HTR-8/SVneo (cell line): Measurements from ENCODE around the gene KRTAP13-4.

ENCODE experiments used
- DNase-seq: peaks from one replicate; pipeline ENCODE4 v3.0.0; 2011; ENCODE audit warnings: low spot score, mixed read lengths; ENCODE audit not compliant: insufficient read length
- FAIRE-seq: peaks from 2 replicates; lab custom pipeline; 2011; peaks lifted over from hg19 to GRCh38; lab: Jason Lieb, UNC

The KRTAP13-4 gene

GRCh38 chr21:30430170-30430655 lies at the start of gene KRTAP13-4:
KRTAP13-4 (plus strand) TSS chr21:30430220; CDS start chr21:30430276, 56 bp downstream.
- no peak for FAIRE-seq
- no peak for DNase-seq

GRCh38 chr21:30382201-30382600 lies 47.8 kb upstream of the KRTAP13-4 start:
- no peak for DNase-seq
- no peak for FAIRE-seq

- FAIRE-seq (no peak), DNase-seq (no peak)
These were observed 38.5 kb upstream of the KRTAP13-4 start for GRCh38 chr21:30391492-30392025.

- DNase-seq: no peak
- no peak for FAIRE-seq
These were observed 34.3 kb upstream of the KRTAP13-4 start, which contains the start of gene KRTAP13-1 for GRCh38 chr21:30395731-30396130. KRTAP13-1 (plus strand) TSS chr21:30396031; CDS start chr21:30396087, 56 bp downstream.

GRCh38 chr21:30408782-30409494 lies 21.1 kb upstream of the KRTAP13-4 start:
- FAIRE-seq (peak; percentile 83), DNase-seq (peak; percentile 10)

GRCh38 chr21:30415993-30416392 lies 14.0 kb upstream of the KRTAP13-4 start:
- DNase-seq (no peak), FAIRE-seq (no peak)

GRCh38 chr21:30425826-30426225 lies 4.2 kb upstream of the KRTAP13-4 start, which contains the start of gene KRTAP13-3:
KRTAP13-3 (minus strand) TSS chr21:30425926; CDS start chr21:30425912, 14 bp downstream.
- DNase-seq (no peak), FAIRE-seq (no peak)

GRCh38 chr21:30426731-30427130 lies 3.3 kb upstream of the KRTAP13-4 start:
- DNase-seq (no peak), FAIRE-seq (no peak)

GRCh38 chr21:30434033-30434631 lies 4.1 kb downstream of the KRTAP13-4 start:
- FAIRE-seq: no peak

GRCh38 chr21:30437010-30437565 lies 7.1 kb downstream of the KRTAP13-4 start:
- FAIRE-seq (no peak), DNase-seq (no peak)

More at GRCh38 chr21:30434033-30434631, 4.1 kb downstream of the KRTAP13-4 start:
- peak; percentile 6 for DNase-seq

GRCh38 chr21:30439975-30440374 lies 10.0 kb downstream of the KRTAP13-4 start, which contains the start of gene KRTAP15-1:
KRTAP15-1 (plus strand) TSS chr21:30440275; CDS start chr21:30440328, 53 bp downstream.
- DNase-seq (no peak), FAIRE-seq (no peak)

- FAIRE-seq: no peak
- DNase-seq: no peak
These were observed 13.2 kb downstream of the KRTAP13-4 start for GRCh38 chr21:30443226-30443625.

- FAIRE-seq: no peak
- no peak for DNase-seq
These were observed 14.2 kb downstream of the KRTAP13-4 start for GRCh38 chr21:30444204-30444603.

GRCh38 chr21:30447056-30447455 lies 17.0 kb downstream of the KRTAP13-4 start:
- FAIRE-seq (no peak), DNase-seq (no peak)

GRCh38 chr21:30448514-30448913 lies 18.5 kb downstream of the KRTAP13-4 start:
- FAIRE-seq: no peak
- DNase-seq: no peak

GRCh38 chr21:30463713-30464112 lies 33.7 kb downstream of the KRTAP13-4 start:
- DNase-seq (no peak), FAIRE-seq (no peak)

GRCh38 chr21:30468900-30469714 lies 39.1 kb downstream of the KRTAP13-4 start:
- FAIRE-seq: no peak
- DNase-seq: no peak

- DNase-seq (no peak), FAIRE-seq (no peak)
These were observed 48.0 kb downstream of the KRTAP13-4 start for GRCh38 chr21:30478004-30478403.

GRCh38 chr21:30479259-30479658 lies 49.2 kb downstream of the KRTAP13-4 start:
- FAIRE-seq: no peak
- no peak for DNase-seq

GRCh38 chr21:30480145-30480544 lies 50.1 kb downstream of the KRTAP13-4 start, which contains the start of gene KRTAP19-1:
KRTAP19-1 (minus strand) TSS chr21:30480367; CDS start chr21:30480317, 50 bp downstream.
- DNase-seq (no peak), FAIRE-seq (no peak)
